H54 (cell line): Measurements from ENCODE around the gene COL23A1.
"Not testable (repeated sequence)": the region's sequence is repeated elsewhere in the genome, so short reads cannot be mapped to it uniquely, and the experiment has no call there.

ENCODE experiments used
- DNase-seq: peaks from one replicate; pipeline ENCODE4 v3.0.0; 2011; ENCODE audit warnings: low spot score, mixed read lengths; ENCODE audit not compliant: insufficient read length
- FAIRE-seq: peaks from 3 replicates; lab custom pipeline; 2011; peaks lifted over from hg19 to GRCh38; lab: Jason Lieb, UNC
- POLR2A ChIP-seq: IDR thresholded peaks from 2 replicates; pipeline ENCODE4 v1.6.1; 2011; ENCODE audit warnings: low read depth, mild to moderate bottlenecking, low read length

Gene COL23A1

GRCh38 chr5:178206166-178207101, 383.8 kb downstream of the COL23A1 start:
- DNase-seq (no peak), FAIRE-seq (no peak)

DNA sequence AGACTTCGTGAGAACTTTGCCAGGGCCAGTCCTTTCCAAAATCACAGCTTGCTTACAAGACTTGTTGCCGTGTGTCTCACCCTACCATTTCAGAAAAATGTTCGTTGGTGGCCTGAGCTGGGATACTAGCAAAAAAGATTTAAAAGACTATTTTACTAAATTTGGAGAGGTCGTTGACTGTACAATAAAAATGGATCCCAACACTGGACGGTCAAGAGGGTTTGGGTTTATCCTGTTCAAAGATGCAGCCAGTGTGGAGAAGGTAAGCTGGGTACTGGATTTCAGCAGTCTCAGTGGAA, 384.5 kb downstream of the COL23A1 start:
- DNase-seq (no peak), FAIRE-seq (no peak)
- TF ChIP-seq POLR2A, result no peak

More at GRCh38 chr5:178206166-178207101, 383.8 kb downstream of the COL23A1 start:
- no peak for TF ChIP-seq POLR2A

DNA sequence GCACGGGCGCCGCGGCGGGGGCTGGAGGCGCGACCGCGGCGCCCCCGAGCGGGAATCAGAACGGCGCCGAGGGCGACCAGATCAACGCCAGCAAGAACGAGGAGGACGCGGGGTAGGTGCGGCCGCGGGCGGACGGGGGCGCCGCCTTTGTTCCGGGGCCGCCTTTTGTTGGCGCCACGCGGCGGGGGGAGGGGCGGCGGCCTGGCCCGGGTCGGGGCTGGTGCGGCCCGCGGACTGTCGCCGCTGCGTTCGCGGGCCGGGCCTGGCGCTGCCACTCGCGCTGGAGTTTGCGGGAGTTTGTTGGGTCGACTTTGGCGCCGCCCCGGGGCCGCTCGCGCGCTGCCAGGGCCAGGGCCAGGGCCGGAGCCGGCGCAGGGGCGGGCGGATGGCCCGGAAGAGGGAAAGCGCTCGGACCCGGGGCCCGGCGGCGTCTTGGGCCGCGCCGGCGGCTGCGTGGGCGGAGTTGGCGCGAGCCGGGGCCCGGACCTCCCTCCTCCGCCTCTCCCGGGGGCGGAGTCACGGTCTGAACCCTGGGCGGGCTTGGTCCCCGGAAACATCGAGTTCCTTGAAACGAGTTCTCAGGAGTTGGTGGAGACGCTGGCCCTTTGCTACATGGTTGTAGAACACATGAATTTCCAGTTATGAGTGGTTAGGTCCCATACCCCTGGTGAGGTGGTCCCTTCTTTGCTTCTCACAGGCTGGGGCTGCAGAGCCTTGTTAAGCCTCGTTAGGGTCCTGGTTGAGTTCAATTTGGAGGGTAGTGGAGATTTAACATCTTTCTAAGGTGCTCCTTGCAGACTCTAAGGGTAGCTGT, 385.1 kb downstream of the COL23A1 start:
- TF ChIP-seq POLR2A, result no peak
- FAIRE-seq, result no peak
- DNase-seq, result peak; percentile 77

GRCh38 chr5:178204182-178204934, 385.8 kb downstream of the COL23A1 start, which contains the start of gene HNRNPAB:
Gene HNRNPAB, plus strand, starts transcription at chr5:178204533. Its CDS starts 305 bp downstream, at chr5:178204838.
- FAIRE-seq, result no peak

GRCh38 chr5:178203670-178204181, 386.5 kb downstream of the COL23A1 start:
- FAIRE-seq, result no peak
- TF ChIP-seq POLR2A, result no peak
- no peak for DNase-seq

More at GRCh38 chr5:178204182-178204934, 385.8 kb downstream of the COL23A1 start, which contains the start of gene HNRNPAB:
- TF ChIP-seq POLR2A, result peak; percentile 100
- DNase-seq, result peak; percentile 89

- TF ChIP-seq POLR2A, result no peak
- DNase-seq (no peak), FAIRE-seq (no peak)
These were observed 387.7 kb downstream of the COL23A1 start for GRCh38 chr5:178202541-178202940.

DNA sequence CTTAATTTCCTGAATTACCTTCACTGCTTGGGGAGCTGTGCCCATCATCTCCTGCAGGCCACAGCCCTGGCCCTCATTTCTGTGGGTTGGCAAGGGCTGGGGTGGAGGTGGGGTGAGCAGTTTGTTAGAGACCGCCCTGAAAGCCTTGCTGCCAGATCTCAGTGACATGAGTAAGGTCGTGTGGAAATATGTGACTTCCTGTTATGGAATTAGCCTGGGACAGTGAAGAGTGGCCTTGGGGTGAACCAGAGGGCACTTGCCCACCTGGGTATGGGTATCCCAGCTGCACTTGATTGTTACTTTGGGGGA, 388.3 kb downstream of the COL23A1 start:
- DNase-seq (no peak), FAIRE-seq (no peak)
- no peak for TF ChIP-seq POLR2A

GRCh38 chr5:178201221-178201926, 388.8 kb downstream of the COL23A1 start:
- no peak for TF ChIP-seq POLR2A
- peak; percentile 53 for DNase-seq
- FAIRE-seq, result no peak

DNA sequence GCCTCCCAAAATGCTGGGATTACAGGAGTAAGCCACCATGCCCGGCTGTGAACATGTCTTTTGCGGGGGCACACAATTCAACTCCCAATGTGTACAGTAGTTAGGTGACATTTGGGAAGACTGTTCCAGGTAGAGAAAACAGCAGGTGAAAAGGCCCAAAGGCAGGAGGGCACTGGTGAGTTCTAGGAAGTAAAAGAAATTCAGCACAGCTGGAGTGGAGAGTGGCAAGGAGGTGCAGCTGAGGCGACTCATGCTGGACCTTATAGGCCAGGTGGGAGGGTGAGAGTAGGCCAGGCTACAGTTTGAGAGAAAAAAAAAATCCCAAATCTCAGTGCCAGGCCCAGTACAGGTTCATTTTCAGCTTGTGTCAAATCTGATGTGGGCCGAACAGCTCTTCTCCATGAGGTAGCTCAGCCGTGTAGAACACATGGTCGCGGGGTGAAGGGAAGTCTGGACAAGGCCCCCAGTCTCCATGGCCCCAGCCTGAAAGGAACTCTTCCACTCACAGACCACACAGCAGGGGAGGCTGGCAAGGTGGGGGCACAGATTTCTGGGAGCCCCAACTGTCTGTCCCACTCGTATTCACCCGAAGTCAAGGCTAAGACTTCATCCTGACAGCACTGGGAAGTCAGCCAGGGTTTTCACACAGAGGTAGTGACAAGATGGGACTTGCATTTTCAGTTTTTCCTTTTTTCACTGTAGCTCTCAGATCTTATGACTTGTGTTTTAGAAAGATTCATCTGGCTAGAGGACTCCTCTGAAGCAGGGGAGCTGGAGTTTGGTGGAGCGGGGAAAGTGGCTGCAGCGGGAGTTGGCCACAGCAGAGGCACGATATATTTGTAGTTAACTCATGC, 390.4 kb downstream of the COL23A1 start:
- DNase-seq (no peak), FAIRE-seq (no peak)
- no peak for TF ChIP-seq POLR2A

- no peak for FAIRE-seq
- DNase-seq, result no peak
- no peak for TF ChIP-seq POLR2A
These were observed 391.5 kb downstream of the COL23A1 start for GRCh38 chr5:178198706-178199105.

DNA sequence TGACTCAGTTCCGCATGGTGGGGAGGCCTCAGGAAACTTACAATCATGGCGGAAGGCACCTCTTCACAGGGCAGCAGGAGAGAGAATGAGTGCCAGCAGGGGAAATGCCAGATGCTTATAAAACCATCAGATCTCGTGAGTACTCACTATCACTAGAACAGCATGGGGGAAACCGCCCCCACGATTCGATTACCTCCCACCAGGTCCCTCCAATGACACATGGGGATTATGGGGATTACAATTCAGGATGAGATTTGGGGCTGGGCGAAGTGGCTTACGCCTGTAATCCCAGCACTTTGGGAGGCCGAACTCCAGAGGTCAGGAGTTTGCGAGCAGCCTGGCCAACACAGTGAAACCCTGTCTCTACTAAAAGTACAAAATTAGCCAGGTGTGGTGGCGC, 392.0 kb downstream of the COL23A1 start:
- not testable (repeated sequence) for FAIRE-seq

DNA sequence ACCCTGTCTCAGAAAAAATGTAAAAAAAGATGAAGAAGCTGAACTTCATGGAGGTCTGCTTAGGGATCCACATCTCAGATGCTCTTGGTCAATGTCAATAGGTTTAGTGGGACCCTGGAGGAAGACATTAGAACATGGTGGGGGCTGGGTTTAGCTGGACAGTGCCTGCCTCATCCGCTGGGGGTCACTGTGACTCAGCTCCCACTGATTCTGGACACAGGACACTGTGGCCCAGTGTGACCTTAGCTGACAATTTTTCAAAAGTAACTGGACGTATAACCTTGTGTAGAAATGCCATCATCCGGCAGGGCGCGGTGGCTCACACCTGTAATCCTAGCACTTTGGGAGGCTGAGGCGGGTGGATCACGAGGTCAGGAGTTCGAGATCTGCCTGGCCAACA, 393.2 kb downstream of the COL23A1 start:
- DNase-seq, result no peak
- no peak for FAIRE-seq
- TF ChIP-seq POLR2A, result no peak

More for the DNA sequence above, 392.0 kb downstream of the COL23A1 start:
- not testable (repeated sequence) for DNase-seq
